ENCODE measurements around the gene VPS13D. TPM values are rescaled to one million over a fixed set of nuclear protein-coding genes. Genes with fewer than 3 reads are reported as not detected.
A peak's percentile ranks its signal among the peaks of the same experiment; 100 is the strongest.

The VPS13D gene
- total RNA-seq, 1 donor from 2014 or later, result 28.3 TPM

- intact Hi-C loops (cut with DNase I), result loop anchor here (5.0 kb wide), 2 partner anchors 97 to 188 kb away; no protein-coding TSS in a partner anchor
- Histone ChIP-seq H3K4me1 (peaks cover 19 to 46% of the 10 kb centered on the region in 2 donors), H3K9me3 (no peaks in the 10 kb centered on the region), H3K36me3 (peaks cover 0 to 8% of the 10 kb centered on the region in 2 donors), H3K4me3 (no peak overlapping the region), H3K27me3 (no peaks in the 10 kb centered on the region), H3K27ac (peak overlapping the region; percentile 58 to 64)
- TF ChIP-seq, protein P1, sequence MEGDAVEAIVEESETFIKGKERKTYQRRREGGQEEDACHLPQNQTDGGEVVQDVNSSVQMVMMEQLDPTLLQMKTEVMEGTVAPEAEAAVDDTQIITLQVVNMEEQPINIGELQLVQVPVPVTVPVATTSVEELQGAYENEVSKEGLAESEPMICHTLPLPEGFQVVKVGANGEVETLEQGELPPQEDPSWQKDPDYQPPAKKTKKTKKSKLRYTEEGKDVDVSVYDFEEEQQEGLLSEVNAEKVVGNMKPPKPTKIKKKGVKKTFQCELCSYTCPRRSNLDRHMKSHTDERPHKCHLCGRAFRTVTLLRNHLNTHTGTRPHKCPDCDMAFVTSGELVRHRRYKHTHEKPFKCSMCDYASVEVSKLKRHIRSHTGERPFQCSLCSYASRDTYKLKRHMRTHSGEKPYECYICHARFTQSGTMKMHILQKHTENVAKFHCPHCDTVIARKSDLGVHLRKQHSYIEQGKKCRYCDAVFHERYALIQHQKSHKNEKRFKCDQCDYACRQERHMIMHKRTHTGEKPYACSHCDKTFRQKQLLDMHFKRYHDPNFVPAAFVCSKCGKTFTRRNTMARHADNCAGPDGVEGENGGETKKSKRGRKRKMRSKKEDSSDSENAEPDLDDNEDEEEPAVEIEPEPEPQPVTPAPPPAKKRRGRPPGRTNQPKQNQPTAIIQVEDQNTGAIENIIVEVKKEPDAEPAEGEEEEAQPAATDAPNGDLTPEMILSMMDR (IDR thresholded peaks at IDR 0.05), result no peak
- DNase-seq (ENCODE audit: low spot score in 2 of 2), result no peak
These were observed 179.9 kb downstream of the VPS13D start for GRCh38 chr1:12409681-12410080.

GRCh38 chr1:12410351-12410750 is 180.5 kb downstream of the VPS13D start:
- peaks cover 16 to 41% of the 10 kb centered on the region in 2 donors for H3K4me1 ChIP-seq
- no peak for DNase-seq (ENCODE audit: low spot score in 2 of 2)
- H3K9me3 ChIP-seq, result no peaks in the 10 kb centered on the region
- no peak overlapping the region for H3K4me3 ChIP-seq
- peaks cover 2 to 4% of the 10 kb centered on the region in 2 donors for H3K36me3 ChIP-seq
- H3K27me3 ChIP-seq, result no peaks in the 10 kb centered on the region
- peak overlapping the region; percentile 58 to 64 for H3K27ac ChIP-seq
- TF ChIP-seq, protein P1 (IDR thresholded peaks at IDR 0.05), result no peak
- intact Hi-C loops (cut with DNase I), result no loop called here

- TF ChIP-seq, protein P1 (IDR thresholded peaks at IDR 0.05), result no peak
- H3K9me3 ChIP-seq, result no peaks in the 10 kb centered on the region
- H3K4me3 ChIP-seq, result no peak overlapping the region
- intact Hi-C loops (cut with DNase I), result no loop called here
- no peak overlapping the region for H3K27ac ChIP-seq
- peaks cover 5% of the 10 kb centered on the region in 2 donors for H3K36me3 ChIP-seq
- no peak for DNase-seq (ENCODE audit: low spot score in 2 of 2)
- H3K4me1 ChIP-seq, result peaks cover 11 to 33% of the 10 kb centered on the region in 2 donors
- H3K27me3 ChIP-seq, result no peaks in the 10 kb centered on the region
These were observed 181.3 kb downstream of the VPS13D start for GRCh38 chr1:12411098-12411497.

- Histone ChIP-seq H3K4me3 (no peak overlapping the region), H3K36me3 (peaks cover 9 to 10% of the 10 kb centered on the region in 2 donors), H3K27ac (no peak overlapping the region), H3K4me1 (peaks cover 11 to 27% of the 10 kb centered on the region in 2 donors), H3K27me3 (no peaks in the 10 kb centered on the region), H3K9me3 (no peaks in the 10 kb centered on the region)
- DNase-seq (ENCODE audit: low spot score in 2 of 2), result no peak
- TF ChIP-seq, protein P1 (IDR thresholded peaks at IDR 0.05), result no peak
- intact Hi-C loops (cut with DNase I), result no loop called here
These were observed 181.9 kb downstream of the VPS13D start for GRCh38 chr1:12411747-12412146.

GRCh38 chr1:12412439-12412838 is 182.6 kb downstream of the VPS13D start:
- Histone ChIP-seq H3K27me3 (no peaks in the 10 kb centered on the region), H3K4me3 (no peak overlapping the region), H3K4me1 (peaks cover 8 to 21% of the 10 kb centered on the region in 2 donors), H3K9me3 (no peaks in the 10 kb centered on the region), H3K36me3 (peaks cover 16 to 17% of the 10 kb centered on the region in 2 donors), H3K27ac (no peak overlapping the region)
- DNase-seq (ENCODE audit: low spot score in 2 of 2), result no peak
- TF ChIP-seq, protein P1 (IDR thresholded peaks at IDR 0.05), result no peak
- intact Hi-C loops (cut with DNase I), result no loop called here
